Activated CD4-positive, alpha-beta memory T cell treated with anti-CD3 and anti-CD28 coated beads, Interleukin-2, amount 10 ng/mL, durations not matched to agents 7 days and 5 days (primary cell): Measurements from ENCODE around the gene MYDGF. TPM values are rescaled to one million over a fixed set of nuclear protein-coding genes. Genes with fewer than 3 reads are reported as not detected.
"Not testable (repeated sequence)": the region's sequence is repeated elsewhere in the genome, so short reads cannot be mapped to it uniquely, and the experiment has no call there.

ENCODE experiments used
- CTCF ChIA-PET: fragments of 350-600 bp; sonication (Branson Sonifier 250); formaldehyde crosslinking; loops from one replicate; lab custom pipeline; 2021; ENCODE audit warnings: antibody characterized with exemption, inconsistent platforms; lab: Charles Lee
- POLR2A ChIA-PET: fragments of 350-600 bp; sonication (Branson Sonifier 250); formaldehyde crosslinking; loops from one replicate; lab custom pipeline; 2021; ENCODE audit warnings: antibody characterized with exemption; lab: Charles Lee
- DNase-seq: peaks from one replicate; pipeline ENCODE4 v3.0.0-alpha.2; 2020
- H3K27ac Mint-ChIP-seq: one replicate; pipeline ENCODE4 v1.8.0; 2021; ENCODE audit warnings: mild to moderate bottlenecking, mixed read lengths
- H3K27me3 Mint-ChIP-seq: one replicate; pipeline ENCODE4 v1.8.0; 2021; ENCODE audit warnings: mixed read lengths
- H3K36me3 Mint-ChIP-seq: one replicate; pipeline ENCODE4 v1.8.0; 2021; ENCODE audit warnings: low read depth, mixed read lengths
- H3K4me1 Mint-ChIP-seq: one replicate; pipeline ENCODE4 v1.8.0; 2021; ENCODE audit warnings: mixed read lengths
- H3K4me3 Mint-ChIP-seq: one replicate; pipeline ENCODE4 v1.8.0; 2021; ENCODE audit warnings: mild to moderate bottlenecking, mixed read lengths
- H3K9me3 Mint-ChIP-seq: one replicate; pipeline ENCODE4 v1.8.0; 2021; ENCODE audit warnings: mixed read lengths
- total RNA-seq, 2 experiments: library from RNA; stranded (reverse); gene quantifications; one replicate each; pipeline ENCODE4 v1.2.3, GENCODE V29; 2021

The MYDGF gene
- total RNA-seq: 10 to 100 TPM; 67.1 to 68.7 TPM

- CTCF ChIA-PET: interaction anchor here (0.5 kb wide), 1 partner anchor 1116 kb away, joined by 3 read pairs; no protein-coding TSS in a partner anchor
- Mint-ChIP-seq H3K4me1 (peaks cover 17% of the 10 kb centered on the region), H3K27me3 (no peaks in the 10 kb centered on the region), H3K36me3 (peaks cover 16% of the 10 kb centered on the region), H3K9me3 (no peaks in the 10 kb centered on the region), H3K4me3 (peak within 1 kb of the TSS; percentile 85), H3K27ac (peak within 1 kb of the TSS; percentile 71)
- POLR2A ChIA-PET: interaction anchor here (1.3 to 1.5 kb wide), 2 partner anchors 9 to 26 kb away, joined by 3 read pairs; no protein-coding TSS in a partner anchor
- DNase-seq: peak; percentile 95
These were observed at the start of gene MYDGF for GRCh38 chr19:4669723-4670480. Gene MYDGF, minus strand, starts transcription at chr19:4670342. Its CDS starts 8 bp downstream, at chr19:4670334.

DNA sequence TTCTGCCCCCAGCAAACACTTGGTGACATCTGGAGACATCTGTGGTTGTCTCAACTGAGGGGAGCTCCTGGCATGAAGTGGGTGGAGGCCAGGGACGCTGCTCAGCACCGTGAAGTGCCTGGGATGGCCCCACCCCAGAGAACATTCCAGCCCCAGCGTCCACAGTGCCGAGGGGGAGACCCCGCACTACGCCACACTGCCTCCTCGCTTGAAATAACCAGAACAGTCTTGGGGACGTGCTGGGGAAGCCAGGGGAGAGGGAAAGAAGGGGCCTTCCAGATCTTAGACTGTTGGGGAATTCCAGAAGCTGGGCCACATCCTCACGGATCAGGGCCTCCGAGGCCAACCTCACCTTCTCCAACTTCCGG is 49.3 kb upstream of the MYDGF start:
- POLR2A ChIA-PET: no interaction called here
- peaks cover 30% of the 10 kb centered on the region for H3K4me1 Mint-ChIP-seq

DNA sequence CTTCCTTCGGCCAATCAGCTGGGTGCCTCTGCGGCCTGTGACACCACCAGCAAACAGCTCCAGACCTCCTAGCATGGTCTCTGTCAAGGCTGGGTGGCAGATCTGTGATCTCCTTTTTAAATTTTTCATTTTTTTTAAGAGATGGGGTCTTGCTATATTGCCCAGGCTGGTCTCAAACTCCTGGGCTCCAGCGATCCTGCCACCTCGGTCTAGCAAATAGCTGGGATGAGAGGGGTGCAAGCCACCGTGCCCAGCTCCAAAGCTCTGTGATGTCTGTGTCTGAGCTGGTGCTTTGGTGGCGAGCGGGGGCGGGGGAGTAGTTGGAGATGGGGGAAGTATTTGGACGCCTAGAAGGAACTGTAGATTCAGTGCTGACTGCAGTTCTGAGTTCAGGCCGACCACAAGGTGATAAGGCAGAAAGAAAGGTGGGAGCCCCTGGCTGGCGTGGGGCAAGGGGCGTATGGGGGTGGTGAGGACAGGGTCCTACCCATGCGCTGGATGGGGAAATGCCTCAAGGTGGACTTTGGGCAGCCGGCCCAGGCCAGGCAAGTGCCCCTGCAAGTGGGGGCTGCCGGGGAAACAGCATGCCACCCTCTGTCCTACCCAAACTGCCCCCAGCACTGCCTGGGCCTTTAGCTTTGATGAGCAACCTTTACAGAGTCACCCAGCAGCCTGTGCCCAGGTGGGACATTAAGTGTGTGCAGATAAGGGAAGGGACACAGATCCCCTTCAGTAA is 48.0 kb upstream of the MYDGF start:
- Mint-ChIP-seq H3K4me3 (no peak overlapping the region), H3K36me3 (peaks cover 62% of the 10 kb centered on the region), H3K9me3 (no peaks in the 10 kb centered on the region), H3K27ac (no peak overlapping the region), H3K27me3 (no peaks in the 10 kb centered on the region), H3K4me1 (peaks cover 25% of the 10 kb centered on the region)
- POLR2A ChIA-PET: no interaction called here
- no peak for DNase-seq
- CTCF ChIA-PET: interaction anchor here (0.6 kb wide), 1 partner anchor 1414 kb away, joined by 4 read pairs; no protein-coding TSS in a partner anchor

More for the DNA sequence above, 49.3 kb upstream of the MYDGF start:
- H3K27me3 Mint-ChIP-seq: no peaks in the 10 kb centered on the region
- H3K27ac Mint-ChIP-seq: no peak overlapping the region
- CTCF ChIA-PET: no interaction called here
- DNase-seq: no peak
- no peaks in the 10 kb centered on the region for H3K9me3 Mint-ChIP-seq
- H3K4me3 Mint-ChIP-seq: no peak overlapping the region
- H3K36me3 Mint-ChIP-seq: peaks cover 65% of the 10 kb centered on the region

DNA sequence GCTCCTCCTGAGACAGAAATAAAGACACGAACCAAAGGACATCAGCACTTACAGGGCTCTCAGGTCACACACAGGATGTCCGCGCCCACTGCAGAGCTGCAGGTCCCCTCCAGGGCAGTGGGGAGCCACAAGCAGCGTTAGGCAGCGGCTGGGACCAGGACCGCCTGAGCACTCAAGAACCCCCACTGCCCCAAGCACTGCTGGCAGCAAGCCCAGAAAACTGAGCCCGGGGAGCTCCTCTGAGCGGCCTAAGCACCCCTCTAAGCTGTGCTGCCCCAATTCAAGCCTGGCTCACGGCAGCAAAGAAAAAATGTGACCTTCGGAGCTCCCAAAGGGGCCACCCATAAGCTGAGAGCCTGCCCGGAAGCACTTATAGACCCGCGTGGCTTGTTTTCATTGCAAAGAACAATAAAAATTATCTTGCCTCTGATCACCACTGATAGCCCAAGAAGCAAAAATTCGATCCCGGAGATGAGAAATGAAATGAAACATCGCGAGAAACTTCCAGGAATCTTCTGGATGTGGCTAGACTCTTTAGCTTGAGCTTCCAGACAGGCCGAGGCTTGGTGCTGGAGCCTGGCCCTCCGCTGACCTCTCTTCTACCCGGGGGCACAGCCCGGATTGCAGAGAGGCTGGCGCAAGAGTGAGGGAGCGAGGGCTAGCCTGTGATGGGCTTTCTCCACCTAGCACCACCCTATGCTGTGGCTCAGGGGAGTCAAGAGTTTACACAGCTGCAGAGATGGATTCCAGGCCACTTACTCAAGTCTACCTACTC is 47.2 kb upstream of the MYDGF start:
- H3K4me3 Mint-ChIP-seq: no peak overlapping the region
- no peak for DNase-seq
- ChIA-PET CTCF (no interaction called here), POLR2A (no interaction called here)
- H3K4me1 Mint-ChIP-seq: peaks cover 20% of the 10 kb centered on the region
- no peak overlapping the region for H3K27ac Mint-ChIP-seq
- H3K36me3 Mint-ChIP-seq: peaks cover 65% of the 10 kb centered on the region
- H3K9me3 Mint-ChIP-seq: no peaks in the 10 kb centered on the region
- H3K27me3 Mint-ChIP-seq: no peaks in the 10 kb centered on the region

GRCh38 chr19:4715529-4716221 is 45.5 kb upstream of the MYDGF start:
- POLR2A ChIA-PET: no interaction called here

DNA sequence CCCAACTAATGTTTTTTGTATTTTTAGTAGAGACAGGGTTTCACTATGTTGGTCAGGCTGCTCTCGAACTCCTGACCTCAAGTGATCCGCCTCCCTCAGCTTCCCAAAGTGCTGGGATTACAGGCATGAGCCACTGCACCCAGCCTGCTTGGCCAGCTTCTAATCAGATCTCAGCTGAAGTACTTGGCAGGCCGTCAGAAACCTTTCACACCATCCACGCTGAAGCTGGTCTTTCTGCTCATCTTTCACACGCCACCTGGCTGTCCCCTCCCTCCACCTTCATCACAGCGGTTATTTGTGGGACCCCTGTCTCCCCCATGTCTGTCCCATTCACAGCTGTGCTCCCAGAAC is 45.0 kb upstream of the MYDGF start:
- POLR2A ChIA-PET: interaction anchor here (1.0 kb wide), 1 partner anchor 8 kb away, joined by 3 read pairs; no protein-coding TSS in a partner anchor
- peaks cover 60% of the 10 kb centered on the region for H3K36me3 Mint-ChIP-seq
- peaks cover 15% of the 10 kb centered on the region for H3K4me1 Mint-ChIP-seq
- DNase-seq, H3K27ac Mint-ChIP-seq, H3K9me3 Mint-ChIP-seq, H3K4me3 Mint-ChIP-seq, CTCF ChIA-PET, H3K27me3 Mint-ChIP-seq: not testable (repeated sequence)

More at GRCh38 chr19:4715529-4716221, 45.5 kb upstream of the MYDGF start:
- CTCF ChIA-PET: no interaction called here
- H3K4me1 Mint-ChIP-seq: peaks cover 16% of the 10 kb centered on the region
- no peaks in the 10 kb centered on the region for H3K27me3 Mint-ChIP-seq
- H3K27ac Mint-ChIP-seq: no peak overlapping the region
- no peaks in the 10 kb centered on the region for H3K9me3 Mint-ChIP-seq
- H3K4me3 Mint-ChIP-seq: no peak overlapping the region
- no peak for DNase-seq
- H3K36me3 Mint-ChIP-seq: peaks cover 64% of the 10 kb centered on the region

GRCh38 chr19:4714016-4714415 is 43.9 kb upstream of the MYDGF start:
- H3K4me3 Mint-ChIP-seq: no peak overlapping the region
- H3K9me3 Mint-ChIP-seq: no peaks in the 10 kb centered on the region
- H3K36me3 Mint-ChIP-seq: peaks cover 62% of the 10 kb centered on the region
- H3K4me1 Mint-ChIP-seq: peaks cover 20% of the 10 kb centered on the region
- H3K27ac Mint-ChIP-seq: no peak overlapping the region
- POLR2A ChIA-PET: interaction anchor here (1.0 kb wide), 1 partner anchor 9 kb away, joined by 3 read pairs; no protein-coding TSS in a partner anchor
- CTCF ChIA-PET: no interaction called here
- DNase-seq: no peak
- no peaks in the 10 kb centered on the region for H3K27me3 Mint-ChIP-seq

DNA sequence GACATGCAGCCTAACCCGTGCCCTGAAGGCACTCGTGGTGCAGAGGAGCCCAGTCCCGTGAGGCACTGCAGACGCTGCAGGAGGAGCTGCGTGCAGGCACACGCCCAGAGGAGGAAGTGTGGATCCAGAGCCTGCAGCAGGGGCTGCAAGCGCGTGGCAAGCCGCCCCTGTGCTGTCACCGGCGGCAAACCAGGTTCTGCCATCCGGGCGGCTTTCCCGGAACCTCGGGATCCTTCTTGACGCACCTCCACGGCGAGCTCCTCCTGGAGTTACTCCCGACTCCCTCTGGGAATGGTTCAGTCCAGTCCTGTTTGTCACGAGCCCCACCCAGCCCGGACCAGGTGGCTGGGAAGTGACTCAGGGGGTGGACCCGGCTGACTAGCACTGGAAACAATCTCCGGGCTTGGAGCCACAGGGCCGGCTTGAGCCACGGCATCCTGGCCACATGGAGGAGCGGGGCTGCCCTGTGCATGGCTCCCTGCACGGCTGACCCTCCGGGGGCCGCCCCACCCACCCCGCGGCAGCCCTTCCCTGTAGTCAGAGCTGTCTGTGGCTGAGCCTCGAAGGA is 43.3 kb upstream of the MYDGF start:
- no peaks in the 10 kb centered on the region for H3K9me3 Mint-ChIP-seq
- H3K4me3 Mint-ChIP-seq: no peak overlapping the region
- peak overlapping the region; percentile 40 for H3K27ac Mint-ChIP-seq
- peaks cover 58% of the 10 kb centered on the region for H3K36me3 Mint-ChIP-seq
- DNase-seq: no peak
- POLR2A ChIA-PET: no interaction called here
- H3K27me3 Mint-ChIP-seq: no peaks in the 10 kb centered on the region
- peaks cover 21% of the 10 kb centered on the region for H3K4me1 Mint-ChIP-seq
- CTCF ChIA-PET: no interaction called here

DNA sequence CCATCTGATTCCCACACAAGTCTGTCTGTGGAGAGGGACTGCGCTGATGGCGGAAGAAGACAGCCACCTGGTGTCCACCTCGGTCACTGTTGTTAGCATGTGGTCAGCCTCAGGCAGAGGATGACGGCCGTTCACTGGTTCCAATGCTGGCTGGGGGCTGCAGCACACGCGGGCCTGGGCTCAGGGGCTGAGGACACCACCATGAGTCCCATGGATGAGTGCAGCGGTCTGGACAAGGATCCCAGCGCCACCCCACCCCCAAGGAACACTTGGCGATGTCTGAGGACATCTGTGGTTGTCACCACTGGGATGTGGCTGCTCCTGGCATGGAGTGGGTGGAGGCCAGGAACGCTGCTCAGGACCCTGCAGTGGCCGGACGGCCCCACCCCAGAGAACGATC is 42.6 kb upstream of the MYDGF start:
- peaks cover 26% of the 10 kb centered on the region for H3K4me1 Mint-ChIP-seq
- CTCF ChIA-PET: no interaction called here
- no peaks in the 10 kb centered on the region for H3K27me3 Mint-ChIP-seq
- peaks cover 57% of the 10 kb centered on the region for H3K36me3 Mint-ChIP-seq
- H3K27ac Mint-ChIP-seq: no peak overlapping the region
- DNase-seq: no peak
- no peaks in the 10 kb centered on the region for H3K9me3 Mint-ChIP-seq
- no peak overlapping the region for H3K4me3 Mint-ChIP-seq
- POLR2A ChIA-PET: no interaction called here

GRCh38 chr19:4711211-4711610 is 41.1 kb upstream of the MYDGF start:
- no peaks in the 10 kb centered on the region for H3K27me3 Mint-ChIP-seq
- CTCF ChIA-PET: interaction anchor here (1.2 kb wide), 1 partner anchor 31 kb away, joined by 4 read pairs; no protein-coding TSS in a partner anchor
- no peak overlapping the region for H3K27ac Mint-ChIP-seq
- no peak for DNase-seq
- H3K4me1 Mint-ChIP-seq: peaks cover 26% of the 10 kb centered on the region
- H3K9me3 Mint-ChIP-seq: no peaks in the 10 kb centered on the region
- H3K4me3 Mint-ChIP-seq: no peak overlapping the region
- POLR2A ChIA-PET: no interaction called here
- H3K36me3 Mint-ChIP-seq: peaks cover 48% of the 10 kb centered on the region

GRCh38 chr19:4710281-4710600 is 40.1 kb upstream of the MYDGF start:
- H3K27ac Mint-ChIP-seq: peak overlapping the region; percentile 47
- no peak overlapping the region for H3K4me3 Mint-ChIP-seq
- ChIA-PET POLR2A (no interaction called here), CTCF (no interaction called here)
- no peaks in the 10 kb centered on the region for H3K9me3 Mint-ChIP-seq
- peaks cover 26% of the 10 kb centered on the region for H3K4me1 Mint-ChIP-seq
- H3K36me3 Mint-ChIP-seq: peaks cover 44% of the 10 kb centered on the region
- H3K27me3 Mint-ChIP-seq: no peaks in the 10 kb centered on the region
- no peak for DNase-seq
